K562 (cell line): ENCODE results near the gene MYO1A. TPM values are rescaled to one million over a fixed set of nuclear protein-coding genes. Genes with fewer than 3 reads are reported as not detected.

Experiments used
- ATAC-seq: fragments of 200-7000 bp; cut with Tn5 transposase; 3 replicates; pipeline ENCODE4 v1.9.1; 2020; ENCODE audit warnings: moderate library complexity
- BruUV-seq: library from RNA; stranded (reverse); fragments of 400-500 nt; replicated peaks from 2 replicates; lab custom pipeline; 2021; lab: Mats Ljungman, UMichigan
- CTCF ChIA-PET: fragments of 300-600 bp; formaldehyde crosslinking; extraction: SDS; loops from one replicate; lab custom pipeline; 2021; ENCODE audit warnings: low intra/inter-chr PET ratio; lab: Yijun Ruan, JAX
- POLR2A ChIA-PET: fragments of 300-600, 350-650 bp; sonication (Branson Sonifier 250); formaldehyde crosslinking; extraction: SDS; loops from one replicate; lab custom pipeline; 2021; ENCODE audit warnings: antibody characterized with exemption, inconsistent platforms; lab: Yijun Ruan, JAX
- DNase-seq, 4 experiments: peaks; one replicate each; pipeline versions ENCODE4 v3.0.0 to v3.0.0-alpha.2; 2011 to 2018; ENCODE audit warnings: low spot score in 3 of 4, mixed read lengths in 3 of 4; ENCODE audit errors: extremely low read depth in 1 of 4
- FAIRE-seq: peaks from 2 replicates; lab custom pipeline; 2011; peaks lifted over from hg19 to GRCh38; lab: Jason Lieb, UNC
- H2AFZ ChIP-seq: 2 replicates; pipeline ENCODE4 v1.6.0; 2011; ENCODE audit warnings: low read depth, low read length, control low read depth, inconsistent platforms
- H3K27ac ChIP-seq: fragments of 200-600 bp; 3 replicates; pipeline ENCODE4 v1.8.0; 2011; ENCODE audit warnings: low read depth, mild to moderate bottlenecking, control low read depth, inconsistent platforms, low read length, moderate library complexity, mixed read lengths; ENCODE audit errors: extremely low read depth
- H3K27me3 ChIP-seq, 2 experiments: fragments of 300-600 bp in 1 of 2; 2 replicates in 1 of 2; 3 replicates in 1 of 2; pipeline versions ENCODE4 v1.6.0 to v1.8.0; 2011; ENCODE audit warnings: inconsistent platforms in 2 of 2, low read length in 2 of 2, mild to moderate bottlenecking in 1 of 2, mixed read lengths in 1 of 2, moderate library complexity in 1 of 2; ENCODE audit not compliant: control insufficient read depth in 2 of 2, insufficient read depth in 2 of 2
- H3K36me3 ChIP-seq: fragments of 300-600 bp; 3 replicates; pipeline ENCODE4 v1.8.0; 2011; ENCODE audit warnings: mild to moderate bottlenecking, low read length, inconsistent platforms; ENCODE audit not compliant: control insufficient read depth, insufficient read depth
- H3K4me1 ChIP-seq, 2 experiments: fragments of 200-600 bp in 1 of 2; replicated peaks in 1 of 2; 2 replicates in 1 of 2; 3 replicates in 1 of 2; pipeline versions ENCODE4 v1.5.1 to v1.8.0; 2011; ENCODE audit warnings: inconsistent platforms in 2 of 2, low read length in 2 of 2, mild to moderate bottlenecking in 1 of 2, mixed read lengths in 1 of 2, moderate library complexity in 1 of 2; ENCODE audit not compliant: control insufficient read depth in 2 of 2, insufficient read depth in 2 of 2
- H3K4me2 ChIP-seq: 2 replicates; pipeline ENCODE4 v1.6.1; 2011; ENCODE audit warnings: low read length, control low read depth, inconsistent platforms, mixed read lengths; ENCODE audit not compliant: insufficient read depth
- H3K4me3 ChIP-seq: fragments of 200-600 bp; sonication (generic), shearing (Covaris generic); 2 replicates; pipeline ENCODE4 v1.5.1; 2016; ENCODE audit warnings: control low read depth, inconsistent platforms
- H3K79me2 ChIP-seq: fragments of 200-600 bp; 3 replicates; pipeline ENCODE4 v1.8.0; 2011; ENCODE audit warnings: low read length, inconsistent platforms; ENCODE audit not compliant: control insufficient read depth, insufficient read depth
- H3K9ac ChIP-seq, 2 experiments: 2 replicates each; pipeline versions ENCODE4 v1.6.0 to v1.6.1; 2011; ENCODE audit warnings: low read depth in 2 of 2, low read length in 2 of 2, control low read depth in 1 of 2, inconsistent platforms in 1 of 2, mild to moderate bottlenecking in 1 of 2, mixed read lengths in 1 of 2; ENCODE audit not compliant: insufficient read depth in 1 of 2
- H3K9me1 ChIP-seq: one replicate; pipeline ENCODE4 v1.6.0; 2011; ENCODE audit warnings: inconsistent platforms, mild to moderate bottlenecking, low read length, moderate library complexity; ENCODE audit not compliant: control insufficient read depth, insufficient read depth
- H3K9me3 ChIP-seq: replicated peaks from 2 replicates; pipeline ENCODE4 v1.5.1; 2011; ENCODE audit warnings: low read depth, low read length, inconsistent platforms; ENCODE audit not compliant: control insufficient read depth, insufficient read depth
- H4K20me1 ChIP-seq: replicated peaks from 2 replicates; pipeline ENCODE4 v1.6.1; 2011; ENCODE audit warnings: low read length, inconsistent platforms, mixed read lengths; ENCODE audit not compliant: control insufficient read depth, insufficient read depth
- ZNF408 ChIP-seq: fragments of 250-450 bp; sonication (Bioruptor Pico); IDR thresholded peaks from 2 replicates; pipeline ENCODE4 v1.4.0; 2020; ENCODE audit warnings: low read depth, mild to moderate bottlenecking, moderate library complexity
- WGBS: fragments of 100-300 bp; shearing (Covaris generic); methylation state at CpG from one replicate; pipeline ENCODE4 v1.1.6; 2016; ENCODE audit warnings: low coverage, mixed read lengths; ENCODE audit not compliant: insufficient coverage; ENCODE audit errors: missing lambda C conversion rate; 5-methylcytosine and 5-hydroxymethylcytosine counted together
- in situ Hi-C: fragments of 300-500 bp; cut with MboI; formaldehyde crosslinking; loops from 4 replicates; pipeline ENCODE4 v1.15.0; 2018; ENCODE audit warnings: inconsistent platforms, mixed read lengths
- intact Hi-C: fragments of 100-400 bp; cut with micrococcal nuclease; formaldehyde crosslinking; loops from 2 replicates; pipeline ENCODE4 v1.14.2; 2022
- polyA plus RNA-seq, 8 experiments: library from polyadenylated mRNA; depleted of rRNA in 4 of 8; stranded (reverse) in 5 of 8; unstranded in 3 of 8; fragments of >200 nt; fragmentation: Nextera tagmentation in 2 of 8; fragmentation: Illumina TruSeq in 1 of 8; extraction: Ambion mirVana in 2 of 8; extraction: Trizol in 1 of 8; gene quantifications; 2 replicates each; pipeline versions ENCODE4 v1.2.1 to v1.2.3, GENCODE V29; 2011 to 2014; ENCODE audit warnings: inconsistent platforms in 1 of 8, missing spikeins in 1 of 8
- total RNA-seq, 7 experiments: library from RNA; depleted of rRNA in 6 of 7; stranded (reverse); fragments of >200 nt in 6 of 7; fragmentation: Illumina TruSeq in 2 of 7; extraction: Trizol in 2 of 7; gene quantifications; 2 replicates each; pipeline versions ENCODE4 v1.2.1 to v1.2.3, GENCODE V29; 2011 to 2021; ENCODE audit warnings: low replicate concordance in 1 of 7
- TF ChIP-seq, protein P1 (sequence below): fragments of 450-650 bp; IDR thresholded peaks from 2 replicates; pipeline ENCODE4 v1.6.1; 2016; ENCODE audit warnings: missing biosample characterization, missing genetic modification characterization
- TF ChIP-seq, protein P2 (sequence below), 2 experiments: IDR thresholded peaks; 2 replicates each; pipeline ENCODE4 v1.6.1; 2011; ENCODE audit warnings: borderline replicate concordance in 1 of 2, control low read depth in 1 of 2, low read depth in 1 of 2, low read length in 1 of 2, mild to moderate bottlenecking in 1 of 2, mixed read lengths in 1 of 2, moderate library complexity in 1 of 2; ENCODE audit not compliant: insufficient read depth in 1 of 2, insufficient read length in 1 of 2, poor library complexity in 1 of 2, severe bottlenecking in 1 of 2; ENCODE audit errors: extremely low read depth in 1 of 2

The MYO1A gene
- total and polyA plus RNA-seq, 9 of the 15 experiments (the other 6 are each of a cell fraction or from before 2014, with no cell fraction given): 0.03 to 0.29 (median 0.14) TPM; not detected in 2

DNA sequence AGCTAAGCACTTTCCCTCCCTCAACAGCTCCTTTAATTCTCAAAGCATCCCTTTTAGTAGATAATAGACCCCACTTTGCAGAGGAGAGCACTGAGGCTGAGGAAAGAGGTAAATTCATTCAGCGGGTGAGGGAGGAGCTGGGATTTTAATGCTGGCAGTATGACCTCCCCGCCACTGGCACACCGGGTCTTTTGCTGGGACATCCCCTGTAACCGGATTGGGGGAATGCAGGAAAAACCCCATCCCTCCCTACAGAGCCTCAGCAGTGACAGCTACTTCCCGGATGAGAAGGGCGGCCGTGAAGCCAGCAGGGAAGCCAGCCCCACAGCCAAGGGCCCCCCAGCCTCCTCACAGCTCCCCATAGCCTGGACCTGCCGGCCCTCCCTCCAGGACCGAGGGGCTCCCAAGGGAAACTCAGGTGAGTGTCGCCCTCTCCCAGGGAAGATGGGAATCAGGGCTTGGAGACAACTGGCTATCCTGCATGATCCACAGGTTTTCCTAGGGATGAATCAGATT lies 55.6 kb downstream of the MYO1A start (continued):
- TF ChIP-seq, protein P1, sequence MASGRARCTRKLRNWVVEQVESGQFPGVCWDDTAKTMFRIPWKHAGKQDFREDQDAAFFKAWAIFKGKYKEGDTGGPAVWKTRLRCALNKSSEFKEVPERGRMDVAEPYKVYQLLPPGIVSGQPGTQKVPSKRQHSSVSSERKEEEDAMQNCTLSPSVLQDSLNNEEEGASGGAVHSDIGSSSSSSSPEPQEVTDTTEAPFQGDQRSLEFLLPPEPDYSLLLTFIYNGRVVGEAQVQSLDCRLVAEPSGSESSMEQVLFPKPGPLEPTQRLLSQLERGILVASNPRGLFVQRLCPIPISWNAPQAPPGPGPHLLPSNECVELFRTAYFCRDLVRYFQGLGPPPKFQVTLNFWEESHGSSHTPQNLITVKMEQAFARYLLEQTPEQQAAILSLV (tag): no peak

DNA sequence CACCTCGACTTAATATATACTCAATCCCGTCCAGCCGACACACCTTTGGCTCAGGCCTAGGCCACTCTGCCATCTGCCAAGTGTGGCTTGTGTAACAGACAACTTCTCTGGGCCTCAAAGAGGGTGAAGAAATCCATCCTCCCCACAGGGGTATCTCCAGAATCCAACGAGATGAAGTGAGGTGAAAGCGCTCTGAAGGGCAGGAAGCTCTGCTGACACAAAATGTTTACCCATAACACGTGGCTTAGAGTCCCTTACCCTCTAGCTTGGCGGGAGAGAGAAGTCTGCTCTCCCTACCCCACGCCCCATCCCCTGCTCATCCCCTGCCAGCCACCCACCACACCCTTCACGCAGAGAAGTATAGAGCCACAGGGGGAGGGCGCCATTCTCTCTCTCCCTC lies 56.6 kb downstream of the MYO1A start:
- TF ChIP-seq ZNF408 (CRISPR knock-in tag): no peak
- TF ChIP-seq, protein P2, sequence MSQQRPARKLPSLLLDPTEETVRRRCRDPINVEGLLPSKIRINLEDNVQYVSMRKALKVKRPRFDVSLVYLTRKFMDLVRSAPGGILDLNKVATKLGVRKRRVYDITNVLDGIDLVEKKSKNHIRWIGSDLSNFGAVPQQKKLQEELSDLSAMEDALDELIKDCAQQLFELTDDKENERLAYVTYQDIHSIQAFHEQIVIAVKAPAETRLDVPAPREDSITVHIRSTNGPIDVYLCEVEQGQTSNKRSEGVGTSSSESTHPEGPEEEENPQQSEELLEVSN (IDR thresholded peaks at IDR 0.05; ENCODE audit: borderline replicate concordance in 1 of 2, extremely low read depth in 1 of 2, insufficient read depth in 1 of 2, insufficient read length in 1 of 2, low read depth in 1 of 2, low read length in 1 of 2, poor library complexity in 1 of 2, severe bottlenecking in 1 of 2): peak in 1 of 2 experiments; percentile 10
- 0 out of 3 replicates have a peak, but pooled peaks cover 2% of the 10 kb centered on the region for H3K36me3 ChIP-seq
- intact Hi-C loops (no loop called here), in situ Hi-C loops (no loop called here)
- no peak for DNase-seq
- no peak overlapping the region for H3K9ac ChIP-seq
- H3K27me3 ChIP-seq: no peaks in the 10 kb centered on the region
- no peak overlapping the region for H3K27ac ChIP-seq
- H4K20me1 ChIP-seq: no peaks in the 10 kb centered on the region
- no peaks in the 10 kb centered on the region for H3K79me2 ChIP-seq
- no peak overlapping the region for H3K4me2 ChIP-seq
- no peak for FAIRE-seq
- H2AFZ ChIP-seq: no peak overlapping the region
- no peak overlapping the region for H3K4me3 ChIP-seq
- ChIA-PET CTCF (no interaction called here), POLR2A (interaction anchor here (0.6 to 4.6 kb wide), 3 partner anchors 11 to 72 kb away, joined by 3 to 23 read pairs (median 4); no protein-coding TSS in a partner anchor)
- ATAC-seq: no peak
- peaks cover 39 to 41% of the 10 kb centered on the region in 2 experiments for H3K4me1 ChIP-seq
- no TSS peak for BruUV-seq
- no peaks in the 10 kb centered on the region for H3K9me3 ChIP-seq
- no peaks in the 10 kb centered on the region for H3K9me1 ChIP-seq
- WGBS: 71% methylated on average over 10 of the region's 10 CpGs
